Measurements from ENCODE around the gene ACER3. TPM values are rescaled to one million over a fixed set of nuclear protein-coding genes. Genes with fewer than 3 reads are reported as not detected.

ACER3 gene
- total RNA-seq, 4 donors from 2014 or later, result 6.5 to 58.9 (median 27.4) TPM

GRCh38 chr11:76911415-76911808 is 50.7 kb downstream of the ACER3 start:
- Histone ChIP-seq H3K36me3 (no peaks in the 10 kb centered on the region), H3K27ac (peak overlapping the region; percentile 20 to 32), H3K4me3 (peak overlapping the region in 1 of 2 donors; percentile 18), H3K27me3 (no peaks in the 10 kb centered on the region), H3K9me3 (no peaks in the 10 kb centered on the region), H3K4me1 (no peaks in the 10 kb centered on the region)
- no peak for DNase-seq
- intact Hi-C loops (cut with DNase I; ENCODE audit: low total_unique reads), result loop anchor here (10.0 kb wide), 1 partner anchor 107 kb away; no protein-coding TSS in a partner anchor
- TF ChIP-seq POLR2A (IDR thresholded peaks at IDR 0.05), result no peak
- no peak for TF ChIP-seq CTCF (IDR thresholded peaks at IDR 0.05)

- Histone ChIP-seq H3K27me3 (no peaks in the 10 kb centered on the region), H3K9me3 (no peaks in the 10 kb centered on the region), H3K4me1 (no peaks in the 10 kb centered on the region), H3K36me3 (no peaks in the 10 kb centered on the region), H3K27ac (no peak overlapping the region), H3K4me3 (no peak overlapping the region)
- TF ChIP-seq POLR2A (IDR thresholded peaks at IDR 0.05), result no peak
- TF ChIP-seq CTCF (IDR thresholded peaks at IDR 0.05), result no peak
- intact Hi-C loops (cut with DNase I; ENCODE audit: low total_unique reads), result loop anchor here (5.0 to 10.0 kb wide), 2 partner anchors 112 to 184 kb away; no protein-coding TSS in a partner anchor
- no peak for DNase-seq
Observed at GRCh38 chr11:76916712-76917111, 56.0 kb downstream of the ACER3 start.

- no peaks in the 10 kb centered on the region for H3K36me3 ChIP-seq
- H3K27me3 ChIP-seq, result no peaks in the 10 kb centered on the region
- no peak for DNase-seq
- TF ChIP-seq POLR2A (IDR thresholded peaks at IDR 0.05) (no peak), CTCF (IDR thresholded peaks at IDR 0.05) (peak; percentile 72 to 85 (median 78))
- H3K4me1 ChIP-seq, result no peaks in the 10 kb centered on the region
- intact Hi-C loops (cut with DNase I; ENCODE audit: low total_unique reads), result loop anchor here (5.0 to 10.0 kb wide), 2 partner anchors 114 to 187 kb away; no protein-coding TSS in a partner anchor
- H3K27ac ChIP-seq, result peak overlapping the region; percentile 56 to 62
- H3K9me3 ChIP-seq, result no peaks in the 10 kb centered on the region
- peak overlapping the region in 1 of 2 donors; percentile 19 for H3K4me3 ChIP-seq
Observed at GRCh38 chr11:76918941-76919386, 58.2 kb downstream of the ACER3 start.

- no peak for TF ChIP-seq POLR2A (IDR thresholded peaks at IDR 0.05)
- no peak for TF ChIP-seq CTCF (IDR thresholded peaks at IDR 0.05)
- Histone ChIP-seq H3K27me3 (no peaks in the 10 kb centered on the region), H3K27ac (no peak overlapping the region), H3K9me3 (no peaks in the 10 kb centered on the region), H3K36me3 (no peaks in the 10 kb centered on the region), H3K4me1 (no peaks in the 10 kb centered on the region), H3K4me3 (no peak overlapping the region)
- DNase-seq, result no peak
- intact Hi-C loops (cut with DNase I; ENCODE audit: low total_unique reads), result loop anchor here (5.0 to 10.0 kb wide), 2 partner anchors 115 to 187 kb away; no protein-coding TSS in a partner anchor
Observed at GRCh38 chr11:76919467-76919866, 58.7 kb downstream of the ACER3 start.

- intact Hi-C loops (cut with DNase I; ENCODE audit: low total_unique reads), result loop anchor here (5.0 to 10.0 kb wide), 2 partner anchors 115 to 188 kb away; no protein-coding TSS in a partner anchor
- TF ChIP-seq POLR2A (IDR thresholded peaks at IDR 0.05), result no peak
- TF ChIP-seq CTCF (IDR thresholded peaks at IDR 0.05), result peak; percentile 78 to 92 (median 80)
- Histone ChIP-seq H3K27me3 (no peaks in the 10 kb centered on the region), H3K4me3 (no peak overlapping the region), H3K9me3 (no peaks in the 10 kb centered on the region), H3K27ac (no peak overlapping the region), H3K36me3 (no peaks in the 10 kb centered on the region), H3K4me1 (no peaks in the 10 kb centered on the region)
- DNase-seq, result peak; percentile 64 to 75
Observed at GRCh38 chr11:76919887-76920746, 59.4 kb downstream of the ACER3 start.
